ENCODE measurements around the gene RPRML. TPM values are rescaled to one million over a fixed set of nuclear protein-coding genes. Genes with fewer than 3 reads are reported as not detected.

Gene RPRML
- total and polyA plus RNA-seq, 2 donors (not counting 1 experiment from before 2014, with no cell fraction given) = 0.89 TPM; not detected in 1

GRCh38 chr17:46952115-46952514 is 26.9 kb downstream of the RPRML start:
- H3K4me1 ChIP-seq (ENCODE audit: control insufficient read depth in 2 of 2, insufficient read depth in 2 of 2, low read length in 2 of 2) = no peaks in the 10 kb centered on the region
- peaks cover 1 to 6% of the 10 kb centered on the region in 2 experiments for H3K36me3 ChIP-seq (replicated peaks in 1 of 2; ENCODE audit: control extremely low read depth in 1 of 2, control insufficient read depth in 1 of 2, extremely low read depth in 1 of 2, insufficient read depth in 2 of 2, low read length in 1 of 2)
- H3K79me2 ChIP-seq (ENCODE audit: control insufficient read depth, insufficient read depth, low read length) = peaks cover 11% of the 10 kb centered on the region
- no peak overlapping the region for H3K4me3 ChIP-seq (ENCODE audit: control extremely low read depth in 1 of 5, extremely low read depth in 1 of 5, insufficient read depth in 1 of 5, low read depth in 2 of 5, low read length in 4 of 5)
- H3K9me3 ChIP-seq (ENCODE audit: control extremely low read depth in 1 of 3, control insufficient read depth in 2 of 3, insufficient read depth in 1 of 3, low read length in 2 of 3) = no peaks in the 10 kb centered on the region
- H3K27ac Mint-ChIP-seq = no peak overlapping the region
- 78% methylated on average over 6 of the region's 9 CpGs for WGBS (ENCODE audit: insufficient coverage)
- intact Hi-C loops (cut with micrococcal nuclease) = no loop called here
- CTCF ChIA-PET = interaction anchor here (4.8 kb wide), 1 partner anchor 10 kb away, joined by 30 read pairs; no protein-coding TSS in a partner anchor
- no peak overlapping the region for H2AFZ ChIP-seq (ENCODE audit: insufficient read depth, low read depth, low read length, poor library complexity, severe bottlenecking)
- no peak overlapping the region for H3K9ac ChIP-seq (ENCODE audit: low read length)
- POLR2A ChIA-PET = no interaction called here
- H3K27me3 Mint-ChIP-seq = no peaks in the 10 kb centered on the region
- H3K9me3 Mint-ChIP-seq (ENCODE audit: insufficient read depth) = no peaks in the 10 kb centered on the region
- H4K20me1 ChIP-seq (ENCODE audit: control insufficient read depth, insufficient read depth, low read length, poor library complexity, severe bottlenecking) = no peaks in the 10 kb centered on the region
- H3K4me3 Mint-ChIP-seq = no peak overlapping the region
- no peaks in the 10 kb centered on the region for H3K4me1 Mint-ChIP-seq
- TF ChIP-seq EZH2 (IDR thresholded peaks at IDR 0.05; ENCODE audit: borderline replicate concordance, insufficient read depth, low read depth, low read length, poor library complexity, severe bottlenecking) (no peak), CTCF (IDR thresholded peaks at IDR 0.05) (no peak)
- no peak for DNase-seq
- H3K4me2 ChIP-seq (replicated peaks; ENCODE audit: low read depth, low read length, poor library complexity, severe bottlenecking) = no peak overlapping the region
- H3K27me3 ChIP-seq (replicated peaks in 1 of 4; ENCODE audit: control extremely low read depth in 1 of 4, control insufficient read depth in 3 of 4, insufficient read depth in 4 of 4, low read length in 3 of 4) = no peaks in the 10 kb centered on the region
- ATAC-seq (ENCODE audit: low read depth) = no peak
- H3K27ac ChIP-seq (ENCODE audit: low read length in 2 of 2) = no peak overlapping the region

- intact Hi-C loops (cut with micrococcal nuclease) = no loop called here
- Mint-ChIP-seq H3K4me3 (no peak overlapping the region), H3K27me3 (no peaks in the 10 kb centered on the region), H3K4me1 (no peaks in the 10 kb centered on the region), H3K27ac (no peak overlapping the region), H3K9me3 (ENCODE audit: insufficient read depth) (no peaks in the 10 kb centered on the region)
- peaks cover 9% of the 10 kb centered on the region for H3K79me2 ChIP-seq (ENCODE audit: control insufficient read depth, insufficient read depth, low read length)
- CTCF ChIA-PET = interaction anchor here (4.8 kb wide), 1 partner anchor 10 kb away, joined by 30 read pairs; no protein-coding TSS in a partner anchor
- H3K4me2 ChIP-seq (replicated peaks; ENCODE audit: low read depth, low read length, poor library complexity, severe bottlenecking) = no peak overlapping the region
- H3K27ac ChIP-seq (ENCODE audit: low read length in 2 of 2) = no peak overlapping the region
- ATAC-seq (ENCODE audit: low read depth) (no peak), DNase-seq (no peak)
- H3K9me3 ChIP-seq (ENCODE audit: control extremely low read depth in 1 of 3, control insufficient read depth in 2 of 3, insufficient read depth in 1 of 3, low read length in 2 of 3) = no peaks in the 10 kb centered on the region
- TF ChIP-seq CTCF (IDR thresholded peaks at IDR 0.05) = no peak
- TF ChIP-seq EZH2 (IDR thresholded peaks at IDR 0.05; ENCODE audit: borderline replicate concordance, insufficient read depth, low read depth, low read length, poor library complexity, severe bottlenecking) = no peak
- H3K9ac ChIP-seq (ENCODE audit: low read length) = no peak overlapping the region
- no peak overlapping the region for H3K4me3 ChIP-seq (ENCODE audit: control extremely low read depth in 1 of 5, extremely low read depth in 1 of 5, insufficient read depth in 1 of 5, low read depth in 2 of 5, low read length in 4 of 5)
- WGBS (ENCODE audit: insufficient coverage) = 15% methylated on average over 3 of the region's 5 CpGs
- H2AFZ ChIP-seq (ENCODE audit: insufficient read depth, low read depth, low read length, poor library complexity, severe bottlenecking) = no peak overlapping the region
- POLR2A ChIA-PET = no interaction called here
- H4K20me1 ChIP-seq (ENCODE audit: control insufficient read depth, insufficient read depth, low read length, poor library complexity, severe bottlenecking) = no peaks in the 10 kb centered on the region
- no peaks in the 10 kb centered on the region for H3K4me1 ChIP-seq (ENCODE audit: control insufficient read depth in 2 of 2, insufficient read depth in 2 of 2, low read length in 2 of 2)
- H3K27me3 ChIP-seq (replicated peaks in 1 of 4; ENCODE audit: control extremely low read depth in 1 of 4, control insufficient read depth in 3 of 4, insufficient read depth in 4 of 4, low read length in 3 of 4) = no peaks in the 10 kb centered on the region
- peaks cover 1 to 6% of the 10 kb centered on the region in 2 experiments for H3K36me3 ChIP-seq (replicated peaks in 1 of 2; ENCODE audit: control extremely low read depth in 1 of 2, control insufficient read depth in 1 of 2, extremely low read depth in 1 of 2, insufficient read depth in 2 of 2, low read length in 1 of 2)
These were observed 27.3 kb downstream of the RPRML start for GRCh38 chr17:46951706-46952105.

All from B cell (primary cell).